ENCODE results near the gene PRKCZ.

PRKCZ gene

GRCh38 chr1:2184934-2185333, 134.7 kb downstream of the PRKCZ start:
- DNase-seq (ENCODE audit: low spot score) (no peak), ATAC-seq (ENCODE audit: low read depth) (no peak)
- Histone ChIP-seq H3K36me3 (ENCODE audit: low read depth) (0 out of 2 replicates have a peak, but pooled peaks cover 9% of the 10 kb centered on the region), H3K27me3 (ENCODE audit: insufficient read depth, poor library complexity, severe bottlenecking) (no peaks in the 10 kb centered on the region), H3K27ac (ENCODE audit: poor library complexity, severe bottlenecking) (no peak overlapping the region), H3K4me1 (ENCODE audit: insufficient read depth, poor library complexity, severe bottlenecking) (no peaks in the 10 kb centered on the region), H3K4me3 (ENCODE audit: severe bottlenecking) (no peak overlapping the region), H3K9me3 (ENCODE audit: severe bottlenecking) (no peaks in the 10 kb centered on the region)
- TF ChIP-seq CTCF (IDR thresholded peaks at IDR 0.05; ENCODE audit: poor library complexity, severe bottlenecking), result no peak

DNA sequence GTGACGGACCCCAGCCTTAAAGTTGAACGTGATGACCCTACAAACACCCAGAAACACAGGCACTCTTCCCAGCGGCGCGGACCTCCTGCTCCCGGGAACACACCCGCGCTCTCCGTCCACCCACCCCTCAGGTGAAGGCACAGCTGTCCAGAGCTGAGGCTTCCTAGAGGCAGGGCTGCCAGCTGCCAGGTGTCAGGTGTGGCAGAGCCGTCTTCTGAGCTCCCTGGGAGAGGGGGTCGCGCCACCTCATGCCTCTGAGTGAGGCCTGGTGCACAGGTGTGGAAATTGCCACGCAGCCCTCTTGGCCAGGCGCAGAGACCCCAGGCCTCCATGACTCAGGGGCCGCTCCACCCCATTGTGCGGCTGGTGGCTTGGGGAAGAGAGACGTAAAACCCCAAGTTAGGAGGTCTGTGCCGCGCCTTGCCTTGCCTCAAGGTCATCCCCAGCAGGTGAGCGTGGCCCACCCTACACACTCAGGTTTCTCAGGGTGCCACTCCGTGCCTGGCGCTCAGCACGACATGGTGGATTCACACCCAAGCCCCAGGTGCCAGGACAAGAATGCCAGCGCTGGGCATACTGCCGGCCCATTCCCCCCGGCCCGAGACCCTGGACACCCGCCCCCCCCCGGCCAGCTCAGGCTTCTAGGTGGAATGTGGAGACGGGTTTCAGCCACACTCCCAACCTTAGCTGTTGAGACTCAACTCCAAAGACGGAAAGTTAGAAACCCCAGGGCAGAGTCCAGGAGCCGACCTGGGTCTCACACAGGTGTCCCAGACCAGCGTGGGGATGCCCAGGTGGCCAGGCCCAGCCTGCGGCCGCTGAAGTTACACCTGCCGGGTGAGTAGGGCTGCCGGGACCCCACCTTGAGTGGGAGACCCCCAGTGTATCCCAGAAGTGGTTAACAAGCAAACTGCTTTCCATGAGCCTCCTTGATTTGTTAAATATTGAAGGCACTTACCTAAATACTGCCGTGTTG, 136.0 kb downstream of the PRKCZ start:
- H3K27me3 ChIP-seq (ENCODE audit: insufficient read depth, poor library complexity, severe bottlenecking), result no peaks in the 10 kb centered on the region
- no peaks in the 10 kb centered on the region for H3K4me1 ChIP-seq (ENCODE audit: insufficient read depth, poor library complexity, severe bottlenecking)
- H3K27ac ChIP-seq (ENCODE audit: poor library complexity, severe bottlenecking), result no peak overlapping the region
- H3K36me3 ChIP-seq (ENCODE audit: low read depth), result 0 out of 2 replicates have a peak, but pooled peaks cover 9% of the 10 kb centered on the region
- no peaks in the 10 kb centered on the region for H3K9me3 ChIP-seq (ENCODE audit: severe bottlenecking)
- H3K4me3 ChIP-seq (ENCODE audit: severe bottlenecking), result no peak overlapping the region
- DNase-seq (ENCODE audit: low spot score) (no peak), ATAC-seq (ENCODE audit: low read depth) (no peak)
- no peak for TF ChIP-seq CTCF (IDR thresholded peaks at IDR 0.05; ENCODE audit: poor library complexity, severe bottlenecking)

DNA sequence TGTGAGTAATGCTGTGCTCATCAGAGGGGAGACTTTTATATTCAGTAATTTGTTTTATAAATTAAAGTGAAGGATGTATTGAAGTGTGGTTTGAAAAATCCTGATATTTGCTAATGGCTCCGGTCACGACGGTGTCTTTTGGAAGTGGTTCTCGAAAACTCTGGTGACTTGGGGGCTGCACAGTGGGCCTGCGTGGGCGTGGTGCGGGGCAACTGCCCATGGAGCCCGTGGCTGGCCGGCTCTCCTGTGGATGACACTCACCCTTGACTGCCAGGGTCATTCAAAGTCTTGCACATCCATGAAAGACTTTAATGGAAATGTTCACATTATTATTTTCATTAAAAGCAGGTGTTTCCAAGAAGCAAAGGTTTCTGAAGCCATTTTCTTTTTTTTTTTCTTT, 136.7 kb downstream of the PRKCZ start:
- Histone ChIP-seq H3K4me3 (ENCODE audit: severe bottlenecking) (no peak overlapping the region), H3K27me3 (ENCODE audit: insufficient read depth, poor library complexity, severe bottlenecking) (no peaks in the 10 kb centered on the region), H3K4me1 (ENCODE audit: insufficient read depth, poor library complexity, severe bottlenecking) (no peaks in the 10 kb centered on the region), H3K36me3 (ENCODE audit: low read depth) (0 out of 2 replicates have a peak, but pooled peaks cover 9% of the 10 kb centered on the region), H3K9me3 (ENCODE audit: severe bottlenecking) (no peaks in the 10 kb centered on the region), H3K27ac (ENCODE audit: poor library complexity, severe bottlenecking) (no peak overlapping the region)
- no peak for TF ChIP-seq CTCF (IDR thresholded peaks at IDR 0.05; ENCODE audit: poor library complexity, severe bottlenecking)
- DNase-seq (ENCODE audit: low spot score), result no peak
- no peak for ATAC-seq (ENCODE audit: low read depth)

DNA sequence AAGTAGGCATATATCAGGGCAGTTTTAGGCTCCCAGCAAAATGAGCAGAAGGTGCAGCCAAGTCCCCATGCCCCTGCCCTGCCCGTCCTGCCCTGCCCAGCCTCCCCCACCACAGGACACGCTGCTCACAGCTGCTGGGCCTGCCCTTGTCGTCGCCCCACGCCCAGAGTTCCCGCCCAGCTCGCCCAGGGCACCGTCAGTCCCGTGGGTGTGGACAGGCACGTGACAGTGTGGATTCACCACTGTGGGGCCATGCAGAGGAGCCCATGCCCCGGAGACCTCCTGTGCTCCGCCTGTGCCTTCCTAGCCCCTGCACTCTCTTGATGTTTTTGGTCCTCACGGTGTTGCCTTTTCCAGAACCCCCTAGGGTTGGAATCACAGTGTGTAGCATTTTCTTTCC, 137.4 kb downstream of the PRKCZ start:
- Histone ChIP-seq H3K4me1 (ENCODE audit: insufficient read depth, poor library complexity, severe bottlenecking) (no peaks in the 10 kb centered on the region), H3K36me3 (ENCODE audit: low read depth) (peaks cover 9% of the 10 kb centered on the region; the same call in 1 of the 2 replicates), H3K4me3 (ENCODE audit: severe bottlenecking) (no peak overlapping the region), H3K27ac (ENCODE audit: poor library complexity, severe bottlenecking) (no peak overlapping the region), H3K27me3 (ENCODE audit: insufficient read depth, poor library complexity, severe bottlenecking) (no peaks in the 10 kb centered on the region), H3K9me3 (ENCODE audit: severe bottlenecking) (no peaks in the 10 kb centered on the region)
- ATAC-seq (ENCODE audit: low read depth) (no peak), DNase-seq (ENCODE audit: low spot score) (no peak)
- no peak for TF ChIP-seq CTCF (IDR thresholded peaks at IDR 0.05; ENCODE audit: poor library complexity, severe bottlenecking)

GRCh38 chr1:2188336-2188735, 138.1 kb downstream of the PRKCZ start:
- no peak overlapping the region for H3K4me3 ChIP-seq (ENCODE audit: severe bottlenecking)
- H3K36me3 ChIP-seq (ENCODE audit: low read depth), result peaks cover 9% of the 10 kb centered on the region; the same call in 1 of the 2 replicates
- H3K27ac ChIP-seq (ENCODE audit: poor library complexity, severe bottlenecking), result no peak overlapping the region
- ATAC-seq (ENCODE audit: low read depth), result no peak
- no peaks in the 10 kb centered on the region for H3K27me3 ChIP-seq (ENCODE audit: insufficient read depth, poor library complexity, severe bottlenecking)
- TF ChIP-seq CTCF (IDR thresholded peaks at IDR 0.05; ENCODE audit: poor library complexity, severe bottlenecking), result no peak
- no peak for DNase-seq (ENCODE audit: low spot score)
- H3K9me3 ChIP-seq (ENCODE audit: severe bottlenecking), result no peaks in the 10 kb centered on the region
- H3K4me1 ChIP-seq (ENCODE audit: insufficient read depth, poor library complexity, severe bottlenecking), result no peaks in the 10 kb centered on the region
